GM18907 (cell line): Measurements from ENCODE around the gene MLN.

ENCODE experiments used
- ATAC-seq: cut with Tn5 transposase; IDR thresholded peaks from one replicate; pipeline ENCODE4 v1.9.1; 2021; ENCODE audit warnings: mild to moderate bottlenecking, moderate library complexity; ENCODE audit not compliant: unreplicated experiment

Gene MLN

DNA sequence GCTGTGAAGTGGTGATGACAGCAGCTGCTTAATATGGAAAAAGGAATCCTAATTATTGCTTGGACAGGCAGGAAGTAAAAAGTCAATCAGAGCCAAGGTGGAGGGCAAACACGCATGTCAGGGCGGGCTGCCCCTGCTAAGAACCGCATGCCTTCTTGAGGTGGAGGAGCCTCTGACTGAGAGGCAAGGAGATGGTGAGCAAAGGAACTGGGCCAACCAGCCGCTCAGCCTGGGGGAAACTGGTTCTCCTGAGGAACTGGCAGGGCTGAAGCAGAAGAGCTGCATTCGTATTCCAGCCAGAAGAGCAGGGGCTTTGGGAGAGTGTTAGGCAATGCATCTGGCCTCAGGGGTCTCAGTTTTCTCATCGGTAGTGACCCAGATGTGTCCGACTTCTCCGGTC, 13.1 kb upstream of the MLN start:
- no peak for ATAC-seq

DNA sequence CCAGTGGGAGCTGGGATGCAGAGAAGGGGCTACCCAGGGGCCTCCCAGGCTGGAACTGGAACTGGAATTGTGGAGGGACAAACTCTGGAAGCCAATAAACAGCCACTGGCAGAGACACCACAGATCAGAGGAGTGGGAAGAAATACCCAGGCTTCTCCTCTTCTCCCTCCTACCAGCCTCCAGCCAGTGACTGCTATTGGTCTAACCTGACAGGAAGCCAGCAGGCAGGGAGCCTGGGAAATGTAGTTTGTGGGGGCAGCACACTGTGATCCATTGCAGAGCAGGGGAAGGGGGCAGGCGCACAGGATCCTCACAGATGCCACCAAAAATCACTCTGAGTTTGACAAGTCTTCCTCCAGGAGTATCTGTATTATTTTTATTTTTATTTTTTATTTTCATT, 12.1 kb upstream of the MLN start:
- no peak for ATAC-seq

DNA sequence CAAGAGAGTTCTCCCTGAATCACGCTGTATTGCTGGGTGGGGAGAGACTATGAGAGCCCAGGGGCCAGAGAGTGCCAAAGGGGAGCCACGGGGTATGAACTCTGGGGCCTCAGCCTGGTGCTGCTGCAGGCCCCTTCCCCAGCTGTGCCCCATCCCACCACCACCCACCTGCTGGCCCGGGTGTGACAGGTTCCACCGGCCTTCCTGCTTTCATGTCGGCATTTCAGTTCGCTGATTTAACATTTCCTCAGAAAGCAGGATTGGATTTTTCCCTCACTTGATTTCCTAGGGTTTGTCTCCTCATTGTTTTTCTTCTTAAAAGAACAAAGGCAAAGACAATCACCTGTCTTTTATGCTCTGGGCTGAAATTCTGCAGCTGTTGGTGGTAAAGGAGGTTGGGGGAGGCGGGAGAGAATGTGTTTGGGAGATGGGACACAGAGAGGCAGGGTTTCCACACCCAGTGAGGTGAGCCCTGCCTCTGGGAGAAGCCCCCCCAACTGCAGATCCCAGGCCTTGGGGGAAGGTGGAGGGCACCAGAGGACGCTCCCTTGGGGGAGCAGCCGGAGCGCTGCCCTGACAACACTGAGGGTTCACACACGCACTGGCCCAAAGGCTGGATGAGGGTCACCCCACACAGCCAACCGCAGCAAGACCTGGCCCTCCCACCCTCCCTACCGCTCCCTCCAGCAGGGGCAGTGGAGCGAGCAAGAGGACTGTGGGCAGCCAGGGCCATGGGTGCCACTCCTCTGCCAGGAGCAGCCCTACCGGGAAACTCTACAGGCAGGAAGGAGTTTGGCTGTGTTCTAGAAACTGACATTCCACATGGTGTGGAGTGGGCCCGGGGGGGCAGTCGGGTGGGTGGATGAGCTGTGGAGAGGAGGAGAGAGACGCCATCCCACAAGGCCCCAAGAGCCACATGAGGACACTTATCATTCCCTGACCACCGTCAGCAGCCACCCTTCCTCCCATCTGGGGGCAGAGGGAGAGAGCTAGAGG, 10.5 kb upstream of the MLN start:
- ATAC-seq = no peak

DNA sequence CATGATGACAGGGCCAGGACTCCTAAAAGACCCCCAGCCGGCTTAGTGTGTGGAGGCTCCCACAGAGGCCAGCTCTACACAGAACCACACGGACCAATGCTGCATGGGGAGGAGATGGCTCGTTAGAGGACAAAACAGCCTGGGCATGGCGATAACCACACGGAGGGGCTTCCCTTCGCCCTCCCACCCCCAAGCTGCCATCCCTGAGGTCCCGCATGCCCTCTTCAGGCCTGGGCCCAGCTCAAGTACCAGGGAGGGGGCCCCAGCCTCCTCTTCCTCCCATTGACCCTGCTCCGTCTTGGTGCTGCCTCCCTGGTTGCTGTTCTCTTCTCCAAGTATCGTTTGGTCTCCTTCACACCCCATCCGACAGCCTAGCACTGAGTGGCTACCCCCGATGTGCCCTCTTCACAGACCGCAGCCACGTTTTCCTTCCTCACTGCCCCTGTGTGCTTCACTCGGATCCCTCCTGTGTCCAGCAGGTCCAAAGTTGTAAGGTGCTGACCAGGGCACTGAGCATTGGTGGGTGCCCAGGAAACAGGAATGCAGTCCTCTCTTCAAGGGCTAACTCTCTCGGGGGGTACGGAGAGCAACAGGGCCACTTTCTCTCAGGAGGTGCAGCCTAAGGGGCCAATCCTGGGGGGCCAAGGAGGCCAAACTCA, 9.6 kb upstream of the MLN start:
- no peak for ATAC-seq

- ATAC-seq = no peak
These were observed 8.9 kb upstream of the MLN start for GRCh38 chr6:33812669-33813068.

DNA sequence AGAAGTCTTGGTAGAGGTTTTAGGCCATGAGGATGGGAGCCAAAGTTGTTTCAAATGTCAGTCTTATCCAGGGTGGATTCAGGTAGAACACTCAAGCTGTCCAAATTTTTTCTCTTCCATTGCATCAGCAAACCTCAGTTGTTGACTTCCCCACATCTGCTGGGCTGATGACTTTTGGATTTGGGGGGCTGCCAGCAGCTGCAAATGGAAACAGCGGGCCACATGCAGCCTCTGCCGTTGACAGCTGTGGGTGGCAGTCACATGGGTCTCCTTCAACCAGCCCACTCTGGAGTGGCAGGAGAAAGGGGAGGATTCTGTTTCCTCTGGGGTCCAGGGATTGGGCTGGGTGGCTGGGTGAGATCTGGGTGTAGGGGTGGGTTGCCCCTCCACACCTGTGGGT, 5.8 kb upstream of the MLN start:
- ATAC-seq = no peak

- no peak for ATAC-seq
These were observed 4.9 kb upstream of the MLN start for GRCh38 chr6:33808641-33809180.

DNA sequence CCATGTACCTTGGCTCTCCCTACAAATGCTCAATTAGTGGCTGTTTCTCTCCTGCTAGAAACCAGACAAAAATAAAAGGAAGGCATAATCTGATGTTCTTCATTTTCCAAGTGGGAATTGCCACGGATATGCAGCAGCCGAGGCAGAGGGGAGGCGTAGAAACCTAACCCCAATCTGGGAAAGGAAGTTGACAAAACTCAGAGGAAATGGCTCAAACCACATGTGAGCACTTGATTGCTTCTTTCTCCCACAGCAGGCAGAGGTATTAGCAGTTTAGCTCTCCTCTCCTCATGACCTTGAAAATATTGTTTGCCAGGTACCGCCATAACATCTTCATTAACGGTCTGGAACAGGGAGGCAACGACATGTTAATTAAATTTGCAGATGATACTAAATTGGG, 3.8 kb upstream of the MLN start:
- ATAC-seq = no peak

DNA sequence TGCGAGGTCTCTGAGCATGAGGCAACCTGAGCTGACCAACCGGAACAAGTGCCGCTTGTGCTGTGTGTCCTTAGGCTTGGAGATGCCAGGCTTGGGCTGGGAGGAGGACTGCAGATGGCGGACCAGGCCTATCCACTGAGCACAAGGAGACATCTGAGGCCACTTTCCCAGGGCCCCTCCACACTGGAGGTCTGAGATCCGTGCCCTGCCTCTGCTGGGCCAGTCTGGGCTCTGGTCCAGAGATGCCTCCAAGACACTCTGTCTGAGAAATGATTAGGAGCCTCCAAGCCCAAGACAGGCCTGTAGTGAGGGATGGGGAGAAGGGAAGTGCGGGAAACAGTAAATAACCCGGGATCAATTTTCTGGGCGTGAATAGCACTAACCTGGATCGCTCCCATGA, 3.0 kb upstream of the MLN start:
- no peak for ATAC-seq

DNA sequence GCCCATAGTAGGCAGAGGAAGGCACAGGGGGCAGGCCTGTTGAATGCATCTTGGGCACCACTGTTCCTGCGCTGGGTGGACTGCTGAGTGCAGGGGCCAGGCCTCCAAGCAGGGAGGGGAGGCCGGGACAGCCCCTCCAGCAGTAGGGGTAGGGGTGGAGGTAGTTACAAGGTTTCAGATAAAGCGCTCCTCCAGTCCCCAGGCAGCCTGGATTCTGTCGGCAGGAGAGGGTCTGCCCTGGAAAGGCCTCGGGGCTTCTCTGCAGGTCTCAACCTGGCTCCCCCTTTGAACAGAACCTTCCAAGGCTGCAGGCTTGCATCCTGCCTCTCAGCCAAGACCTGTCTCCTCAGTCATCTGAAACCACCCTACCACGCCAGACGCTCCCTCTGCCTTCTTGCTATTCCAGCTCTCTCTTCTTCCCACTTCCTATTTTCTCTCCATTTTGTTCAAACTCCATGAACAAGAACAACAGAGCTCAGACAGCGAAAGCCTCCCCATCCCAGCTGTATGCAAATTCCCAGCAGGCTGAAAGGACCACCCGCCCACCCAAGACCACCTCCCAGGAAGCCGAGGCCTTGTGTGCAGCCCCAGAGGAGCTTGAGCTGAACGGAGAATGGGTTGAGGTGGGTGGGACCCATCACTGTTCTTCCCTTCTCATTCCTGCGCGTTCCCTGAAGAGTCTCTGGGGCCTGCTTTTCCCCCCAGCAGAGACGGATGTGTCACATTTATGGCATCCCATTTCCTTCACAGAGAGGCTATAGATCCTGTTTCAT, 1.4 kb downstream of the MLN start:
- ATAC-seq = no peak

GRCh38 chr6:33801611-33802010, 2.2 kb downstream of the MLN start:
- ATAC-seq = no peak

GRCh38 chr6:33800248-33800969, 3.4 kb downstream of the MLN start:
- ATAC-seq = no peak

- ATAC-seq = no peak
These were observed 4.2 kb downstream of the MLN start for GRCh38 chr6:33799454-33800113.

- ATAC-seq = no peak
These were observed 5.4 kb downstream of the MLN start for GRCh38 chr6:33798343-33798848.

DNA sequence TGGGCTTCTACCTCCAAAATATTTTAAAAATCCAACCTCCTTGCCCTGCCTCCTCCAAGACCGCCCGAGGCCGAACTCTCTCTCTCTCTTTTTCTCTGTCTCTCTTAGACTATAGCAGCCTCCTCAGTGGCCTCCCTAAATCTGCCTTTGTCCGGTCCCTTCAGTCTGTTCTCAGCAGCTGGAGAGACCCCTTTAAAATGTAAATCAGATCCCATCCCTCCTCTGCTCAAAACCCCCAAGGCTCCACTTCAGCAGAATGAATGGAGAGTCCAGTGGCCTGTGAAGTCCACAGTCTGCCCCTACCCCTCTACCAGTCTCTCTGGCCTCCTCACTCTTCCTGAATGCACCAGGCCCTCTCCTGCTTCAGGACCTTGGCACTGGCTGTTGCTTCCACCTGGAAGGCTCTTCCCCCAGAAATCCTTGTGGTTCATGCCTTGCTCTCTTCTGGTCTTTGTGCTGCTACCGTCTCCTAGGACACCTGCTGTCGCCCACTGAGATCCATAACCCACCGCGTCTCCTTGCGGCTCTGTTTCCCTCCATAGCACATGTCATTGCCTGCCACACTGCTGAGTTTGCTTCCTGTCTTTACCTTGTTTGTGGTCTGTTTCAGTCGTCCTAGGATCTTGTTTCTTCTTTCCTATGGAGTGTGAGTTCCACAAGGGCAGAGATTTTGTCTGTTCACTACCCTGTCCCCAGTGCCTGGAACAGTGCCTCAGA, 6.0 kb downstream of the MLN start:
- ATAC-seq = no peak

GRCh38 chr6:33794910-33795623, 8.7 kb downstream of the MLN start:
- no peak for ATAC-seq

- no peak for ATAC-seq
These were observed 10.8 kb downstream of the MLN start for GRCh38 chr6:33792981-33793380.

- no peak for ATAC-seq
These were observed 12.2 kb downstream of the MLN start for GRCh38 chr6:33791620-33792019.

GRCh38 chr6:33790910-33791309, 12.9 kb downstream of the MLN start:
- no peak for ATAC-seq
